Amniotic epithelial cell (primary cell): ENCODE results near the gene TULP4.

ENCODE experiments used
- DNase-seq: peaks from one replicate; pipeline ENCODE4 v3.0.0-alpha.2; 2010; ENCODE audit warnings: low read depth

Gene TULP4

GRCh38 chr6:158558415-158559306 lies 246.4 kb downstream of the TULP4 start:
- DNase-seq, result no peak

- DNase-seq, result no peak
These were observed 247.2 kb downstream of the TULP4 start for GRCh38 chr6:158559338-158559894.

- DNase-seq, result peak; percentile 73
These were observed 247.9 kb downstream of the TULP4 start, which contains the start of gene TMEM181 for GRCh38 chr6:158559895-158560835. TSS of gene TMEM181 (plus strand) at chr6:158560091. CDS start at chr6:158560225, 134 bp downstream.

- DNase-seq, result no peak
These were observed 248.6 kb downstream of the TULP4 start for GRCh38 chr6:158560836-158561320.
